ENCODE measurements around the gene SGIP1. TPM values are rescaled to one million over a fixed set of nuclear protein-coding genes. Genes with fewer than 3 reads are reported as not detected.

Gene SGIP1
- polyA plus RNA-seq, 3 donors, result not detected

GRCh38 chr1:66527686-66528085, 6.3 kb upstream of the SGIP1 start:
- intact Hi-C loops (cut with micrococcal nuclease), result no loop called here
- peaks cover 0 to 2% of the 10 kb centered on the region in 2 donors for H3K9me3 ChIP-seq (replicated peaks in 1 of 2; ENCODE audit: control insufficient read depth in 1 of 2, insufficient read depth in 1 of 2, low read length in 2 of 2)

GRCh38 chr1:66528580-66528979, 5.4 kb upstream of the SGIP1 start:
- no CpG with 5 or more reads among the region's 1 CpG for WGBS (ENCODE audit: insufficient coverage)
- Mint-ChIP-seq H3K9me3 (peaks cover 0 to 6% (median 0%) of the 10 kb centered on the region in 7 donors), H3K27me3 (ENCODE audit: low read depth in 3 of 3) (peaks cover 11 to 25% (median 16%) of the 10 kb centered on the region in 3 donors), H3K36me3 (no peaks in the 10 kb centered on the region), H3K4me3 (no peak overlapping the region), H3K4me1 (peaks cover 12% of the 10 kb centered on the region), H3K27ac (no peak overlapping the region)
- Histone ChIP-seq H3K9me3 (replicated peaks in 1 of 2; ENCODE audit: control insufficient read depth in 1 of 2, insufficient read depth in 1 of 2, low read length in 2 of 2) (peaks cover 0 to 6% of the 10 kb centered on the region in 2 donors), H2AFZ (ENCODE audit: insufficient read depth, low read depth, low read length, poor library complexity, severe bottlenecking) (no peak overlapping the region), H3K4me3 (replicated peaks in 1 of 3; ENCODE audit: low read depth in 2 of 3, low read length in 3 of 3) (no peak overlapping the region), H4K20me1 (ENCODE audit: insufficient read depth, low read length) (no peaks in the 10 kb centered on the region), H3K4me1 (ENCODE audit: control insufficient read depth in 1 of 2, insufficient read depth in 2 of 2, low read length in 2 of 2) (peaks cover 11 to 12% of the 10 kb centered on the region in 2 donors), H3K36me3 (replicated peaks in 1 of 2; ENCODE audit: control insufficient read depth in 1 of 2, insufficient read depth in 2 of 2, low read length in 2 of 2) (no peaks in the 10 kb centered on the region), H3K27ac (ENCODE audit: low read depth in 1 of 2, low read length in 2 of 2) (no peak overlapping the region), H3K9ac (ENCODE audit: insufficient read depth, low read length, poor library complexity, severe bottlenecking) (no peak overlapping the region), H3K27me3 (ENCODE audit: control insufficient read depth in 2 of 2, insufficient read depth in 2 of 2, low read length in 2 of 2) (peaks cover 15 to 18% of the 10 kb centered on the region in 2 donors), H3K4me2 (replicated peaks; ENCODE audit: extremely low read depth, low read length, poor library complexity, severe bottlenecking) (no peak overlapping the region), H3K79me2 (ENCODE audit: insufficient read depth, low read length) (no peaks in the 10 kb centered on the region)
- intact Hi-C loops (cut with micrococcal nuclease), result no loop called here
- TF ChIP-seq CTCF (IDR thresholded peaks at IDR 0.05), result no peak
- no peak for DNase-seq

More at GRCh38 chr1:66527686-66528085, 6.3 kb upstream of the SGIP1 start:
- no peak overlapping the region for H3K27ac ChIP-seq (ENCODE audit: low read depth in 1 of 2, low read length in 2 of 2)
- no peak overlapping the region for H3K4me3 Mint-ChIP-seq
- peaks cover 2 to 3% of the 10 kb centered on the region in 2 donors for H3K4me1 ChIP-seq (ENCODE audit: control insufficient read depth in 1 of 2, insufficient read depth in 2 of 2, low read length in 2 of 2)
- peaks cover 3% of the 10 kb centered on the region for H3K4me1 Mint-ChIP-seq
- no peak overlapping the region for H3K4me2 ChIP-seq (replicated peaks; ENCODE audit: extremely low read depth, low read length, poor library complexity, severe bottlenecking)
- H2AFZ ChIP-seq (ENCODE audit: insufficient read depth, low read depth, low read length, poor library complexity, severe bottlenecking), result no peak overlapping the region
- H3K9me3 Mint-ChIP-seq, result peaks cover 0 to 3% (median 0%) of the 10 kb centered on the region in 7 donors
- no peak for DNase-seq
- no peak overlapping the region for H3K27ac Mint-ChIP-seq
- H3K4me3 ChIP-seq (replicated peaks in 1 of 3; ENCODE audit: low read depth in 2 of 3, low read length in 3 of 3), result no peak overlapping the region
- TF ChIP-seq CTCF (IDR thresholded peaks at IDR 0.05), result no peak
- no CpG with 5 or more reads among the region's 2 CpGs for WGBS (ENCODE audit: insufficient coverage)
- H3K79me2 ChIP-seq (ENCODE audit: insufficient read depth, low read length), result no peaks in the 10 kb centered on the region
- peaks cover 4 to 16% (median 7%) of the 10 kb centered on the region in 3 donors for H3K27me3 Mint-ChIP-seq (ENCODE audit: low read depth in 3 of 3)
- H4K20me1 ChIP-seq (ENCODE audit: insufficient read depth, low read length), result no peaks in the 10 kb centered on the region
- H3K27me3 ChIP-seq (ENCODE audit: control insufficient read depth in 2 of 2, insufficient read depth in 2 of 2, low read length in 2 of 2), result peaks cover 8 to 9% of the 10 kb centered on the region in 2 donors
- H3K36me3 ChIP-seq (replicated peaks in 1 of 2; ENCODE audit: control insufficient read depth in 1 of 2, insufficient read depth in 2 of 2, low read length in 2 of 2), result no peaks in the 10 kb centered on the region
- H3K9ac ChIP-seq (ENCODE audit: insufficient read depth, low read length, poor library complexity, severe bottlenecking), result no peak overlapping the region
- H3K36me3 Mint-ChIP-seq, result no peaks in the 10 kb centered on the region

Data from CD14-positive monocyte (primary cell).